SK-N-MC (cell line): ENCODE measurements around the gene UGDH.

Experiments used
- EZH2 ChIP-seq: fragments of 200-600 bp; sonication (generic); IDR thresholded peaks from one replicate; pipeline ENCODE4 v1.6.1; 2017; ENCODE audit warnings: antibody characterized with exemption
- FOXP2 ChIP-seq: optimal IDR thresholded peaks from 2 replicates; pipeline ENCODE3; 2011; ENCODE audit warnings: mild to moderate bottlenecking, moderate library complexity; ENCODE audit not compliant: insufficient read depth; ENCODE audit errors: extremely low read length, control extremely low read depth
- POLR2AphosphoS5 ChIP-seq: IDR thresholded peaks from 2 replicates; pipeline ENCODE4 v1.6.1; 2012; ENCODE audit warnings: mild to moderate bottlenecking, low read depth, low read length, borderline replicate concordance

DNA sequence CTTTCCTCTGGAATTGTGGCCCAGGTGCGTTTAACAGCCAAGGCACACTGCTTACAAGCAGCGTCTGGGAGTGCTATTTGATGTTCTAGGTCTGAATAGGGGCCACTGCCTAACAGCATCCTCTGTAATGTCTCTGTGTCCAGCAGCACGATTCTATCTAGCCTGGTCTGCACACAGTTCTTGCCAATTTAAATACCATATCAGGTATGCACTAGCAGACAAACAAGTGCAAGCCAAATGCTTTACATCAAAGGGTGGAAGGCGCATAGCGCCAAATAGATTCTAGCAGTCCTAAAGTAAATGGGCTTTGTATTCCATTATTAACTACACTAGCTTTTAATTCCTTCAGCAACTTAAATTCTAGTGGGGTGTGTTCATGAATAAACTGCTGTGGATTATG is 15.8 kb upstream of the UGDH start:
- TF ChIP-seq POLR2AphosphoS5 = no peak
- TF ChIP-seq EZH2 = no peak
- no peak for TF ChIP-seq FOXP2
